Measurements from ENCODE around the gene SPDYC.

Gene SPDYC

DNA sequence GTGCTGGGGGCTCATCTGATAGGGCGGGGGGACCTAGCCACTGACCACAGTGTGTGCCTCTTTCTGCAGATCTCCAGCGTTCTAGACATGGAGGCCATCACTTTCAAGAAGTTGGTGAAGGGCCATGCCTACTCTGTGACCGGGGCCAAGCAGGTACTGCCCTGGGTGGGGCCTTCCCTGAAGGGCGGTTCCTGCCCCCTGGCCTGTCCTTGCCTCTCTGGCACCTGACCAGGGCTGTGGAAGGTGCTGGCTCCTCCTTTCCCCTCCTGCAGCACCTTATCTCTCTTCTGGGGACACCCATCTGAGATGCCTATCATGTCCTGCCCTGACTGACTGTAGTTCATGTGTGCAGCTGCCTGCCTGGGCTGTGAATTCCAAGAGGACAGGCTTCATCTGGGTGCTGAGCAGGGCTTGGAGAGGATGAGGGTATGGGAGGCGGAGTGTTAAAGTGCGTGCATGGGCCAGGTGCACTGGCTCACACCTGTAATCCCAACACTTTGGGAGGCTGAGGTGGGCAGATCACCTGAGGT is 17.2 kb downstream of the SPDYC start:
- Histone ChIP-seq H3K4me1 (ENCODE audit: control insufficient read depth, insufficient read depth, low read length) (peaks cover 15% of the 10 kb centered on the region), H3K9ac (ENCODE audit: low read length in 2 of 2) (no peak overlapping the region), H3K4me3 (ENCODE audit: low read length in 2 of 2) (no peak overlapping the region), H3K9me3 (ENCODE audit: control insufficient read depth in 2 of 2, low read length in 2 of 2) (no peaks in the 10 kb centered on the region), H3K36me3 (ENCODE audit: control insufficient read depth in 2 of 2, insufficient read depth in 2 of 2, low read length in 2 of 2) (peaks cover 39 to 43% of the 10 kb centered on the region in 2 donors), H3K27me3 (ENCODE audit: control insufficient read depth in 1 of 2, insufficient read depth in 2 of 2, low read length in 2 of 2) (no peaks in the 10 kb centered on the region), H3K27ac (ENCODE audit: low read length) (no peak overlapping the region)

DNA sequence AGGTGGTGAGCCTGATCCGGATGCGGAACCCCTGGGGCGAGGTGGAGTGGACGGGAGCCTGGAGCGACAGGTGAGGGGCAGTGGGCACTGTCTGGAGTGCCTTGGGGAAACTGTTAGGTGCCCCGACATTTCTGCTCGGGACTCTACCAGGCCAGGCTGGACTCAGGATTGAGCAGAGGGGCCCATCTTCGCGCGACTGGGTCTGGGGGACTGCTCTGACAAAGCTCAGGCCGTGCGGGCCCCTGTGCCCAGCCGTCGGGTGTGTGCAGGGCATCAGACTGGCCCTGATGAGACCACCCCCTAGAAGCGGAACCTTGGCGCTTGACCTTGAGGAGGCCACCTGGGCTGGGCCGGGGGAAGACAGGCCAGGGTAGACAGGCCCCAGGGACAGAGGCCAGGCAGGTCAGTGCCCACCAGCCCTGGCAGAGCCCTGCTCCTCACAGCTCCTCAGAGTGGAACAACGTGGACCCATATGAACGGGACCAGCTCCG is 18.0 kb downstream of the SPDYC start:
- Histone ChIP-seq H3K27me3 (ENCODE audit: control insufficient read depth in 1 of 2, insufficient read depth in 2 of 2, low read length in 2 of 2) (no peaks in the 10 kb centered on the region), H3K4me3 (ENCODE audit: low read length in 2 of 2) (no peak overlapping the region), H3K27ac (ENCODE audit: low read length) (no peak overlapping the region), H3K9ac (ENCODE audit: low read length in 2 of 2) (no peak overlapping the region), H3K4me1 (ENCODE audit: control insufficient read depth, insufficient read depth, low read length) (peaks cover 7% of the 10 kb centered on the region), H3K36me3 (ENCODE audit: control insufficient read depth in 2 of 2, insufficient read depth in 2 of 2, low read length in 2 of 2) (peaks cover 39 to 43% of the 10 kb centered on the region in 2 donors), H3K9me3 (ENCODE audit: control insufficient read depth in 2 of 2, low read length in 2 of 2) (no peaks in the 10 kb centered on the region)

DNA sequence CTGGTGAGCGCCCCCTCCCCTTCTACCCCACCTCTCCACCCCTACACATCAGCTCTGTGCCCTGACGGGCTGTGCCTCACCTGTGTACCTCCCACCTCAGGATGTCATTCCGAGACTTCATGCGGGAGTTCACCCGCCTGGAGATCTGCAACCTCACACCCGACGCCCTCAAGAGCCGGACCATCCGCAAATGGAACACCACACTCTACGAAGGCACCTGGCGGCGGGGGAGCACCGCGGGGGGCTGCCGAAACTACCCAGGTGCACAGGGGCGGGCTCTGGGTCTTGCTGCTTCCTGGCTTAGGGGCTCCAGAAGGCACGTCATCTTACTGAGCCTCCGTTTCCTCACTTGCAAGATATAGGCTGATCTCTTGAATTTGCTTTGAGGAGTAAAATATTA is 18.5 kb downstream of the SPDYC start:
- Histone ChIP-seq H3K27ac (ENCODE audit: low read length) (no peak overlapping the region), H3K4me1 (ENCODE audit: control insufficient read depth, insufficient read depth, low read length) (peaks cover 2% of the 10 kb centered on the region), H3K36me3 (ENCODE audit: control insufficient read depth in 2 of 2, insufficient read depth in 2 of 2, low read length in 2 of 2) (peaks cover 39 to 43% of the 10 kb centered on the region in 2 donors), H3K4me3 (ENCODE audit: low read length in 2 of 2) (no peak overlapping the region), H3K9me3 (ENCODE audit: control insufficient read depth in 2 of 2, low read length in 2 of 2) (no peaks in the 10 kb centered on the region), H3K9ac (ENCODE audit: low read length in 2 of 2) (no peak overlapping the region), H3K27me3 (ENCODE audit: control insufficient read depth in 1 of 2, insufficient read depth in 2 of 2, low read length in 2 of 2) (no peaks in the 10 kb centered on the region)

DNA sequence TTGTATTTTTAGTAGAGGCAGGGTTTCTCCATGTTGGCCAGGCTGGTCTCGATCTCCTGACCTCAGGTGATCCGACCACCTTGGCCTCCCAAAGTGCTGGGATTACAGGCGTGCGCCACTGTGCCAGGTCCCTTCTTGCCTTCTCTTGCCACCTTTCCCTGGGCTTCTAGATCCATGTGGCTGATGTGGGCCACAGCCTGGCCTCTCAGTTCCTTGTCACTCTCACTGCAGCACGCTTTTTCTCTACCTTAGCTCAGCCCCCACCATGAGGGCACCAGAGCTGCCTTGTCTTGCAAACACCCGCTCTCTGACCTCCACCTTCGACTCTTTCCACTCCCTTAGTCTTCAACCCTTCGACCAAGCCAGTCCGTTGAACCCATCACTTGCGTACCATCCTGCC is 19.2 kb downstream of the SPDYC start:
- no peak overlapping the region for H3K27ac ChIP-seq (ENCODE audit: low read length)
- no peak overlapping the region for H3K4me3 ChIP-seq (ENCODE audit: low read length in 2 of 2)
- H3K27me3 ChIP-seq (ENCODE audit: control insufficient read depth in 1 of 2, insufficient read depth in 2 of 2, low read length in 2 of 2): no peaks in the 10 kb centered on the region
- no peak overlapping the region for H3K9ac ChIP-seq (ENCODE audit: low read length in 2 of 2)
- H3K36me3 ChIP-seq (ENCODE audit: control insufficient read depth in 2 of 2, insufficient read depth in 2 of 2, low read length in 2 of 2): peaks cover 38 to 39% of the 10 kb centered on the region in 2 donors
- no peaks in the 10 kb centered on the region for H3K4me1 ChIP-seq (ENCODE audit: control insufficient read depth, insufficient read depth, low read length)
- H3K9me3 ChIP-seq (ENCODE audit: control insufficient read depth in 2 of 2, low read length in 2 of 2): no peaks in the 10 kb centered on the region

DNA sequence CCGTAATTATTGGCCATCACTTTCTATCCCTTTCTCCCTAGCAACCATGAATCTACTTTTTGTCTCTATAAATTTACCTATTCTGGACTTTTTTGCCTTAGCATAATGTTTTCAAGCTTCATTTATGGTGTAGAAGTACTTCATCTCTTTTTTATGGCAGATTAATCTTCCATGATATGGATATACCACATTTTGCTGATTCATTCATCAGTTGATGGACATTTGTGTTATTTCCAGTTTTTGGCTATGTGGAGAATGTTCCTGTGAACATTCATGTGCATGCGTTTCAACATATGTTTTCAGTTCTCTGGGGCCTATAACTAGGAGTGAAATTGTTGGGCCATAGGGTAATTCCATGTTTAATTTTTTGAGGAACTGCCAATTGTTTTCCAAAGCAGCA is 24.5 kb downstream of the SPDYC start:
- Histone ChIP-seq H3K9me3 (ENCODE audit: control insufficient read depth in 2 of 2, low read length in 2 of 2) (no peaks in the 10 kb centered on the region), H3K36me3 (ENCODE audit: control insufficient read depth in 2 of 2, insufficient read depth in 2 of 2, low read length in 2 of 2) (peaks cover 19 to 20% of the 10 kb centered on the region in 2 donors), H3K27ac (ENCODE audit: low read length) (no peak overlapping the region), H3K9ac (ENCODE audit: low read length in 2 of 2) (no peak overlapping the region), H3K27me3 (ENCODE audit: control insufficient read depth in 1 of 2, insufficient read depth in 2 of 2, low read length in 2 of 2) (no peaks in the 10 kb centered on the region), H3K4me3 (ENCODE audit: low read length in 2 of 2) (no peak overlapping the region), H3K4me1 (ENCODE audit: control insufficient read depth, insufficient read depth, low read length) (no peaks in the 10 kb centered on the region)

DNA sequence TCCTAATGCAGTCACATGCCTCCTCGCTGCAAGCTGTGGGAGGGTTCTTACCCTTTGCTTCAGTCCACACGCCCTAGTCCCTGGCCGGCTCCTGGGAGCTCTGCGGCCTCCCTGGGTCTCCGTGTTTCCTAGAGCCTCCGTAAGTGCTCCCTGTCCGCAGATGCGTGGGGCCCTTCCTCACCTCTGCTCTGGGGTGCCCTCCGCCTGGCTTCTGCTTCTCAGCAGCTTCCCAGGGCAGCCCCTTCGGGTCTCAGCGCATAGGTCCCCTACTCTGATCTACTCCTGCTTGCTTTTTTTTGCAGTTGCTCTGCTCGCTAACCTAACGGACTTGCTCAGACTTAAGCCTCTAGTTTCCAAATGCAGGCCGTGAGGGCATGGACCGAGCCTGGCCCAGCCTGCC is 34.1 kb downstream of the SPDYC start:
- H3K27me3 ChIP-seq (ENCODE audit: control insufficient read depth in 1 of 2, insufficient read depth in 2 of 2, low read length in 2 of 2): no peaks in the 10 kb centered on the region
- no peaks in the 10 kb centered on the region for H3K4me1 ChIP-seq (ENCODE audit: control insufficient read depth, insufficient read depth, low read length)
- H3K9ac ChIP-seq (ENCODE audit: low read length in 2 of 2): no peak overlapping the region
- H3K9me3 ChIP-seq (ENCODE audit: control insufficient read depth in 2 of 2, low read length in 2 of 2): no peaks in the 10 kb centered on the region
- no peak overlapping the region for H3K27ac ChIP-seq (ENCODE audit: low read length)
- H3K4me3 ChIP-seq (ENCODE audit: low read length in 2 of 2): no peak overlapping the region
- peaks cover 22 to 44% of the 10 kb centered on the region in 2 donors for H3K36me3 ChIP-seq (ENCODE audit: control insufficient read depth in 2 of 2, insufficient read depth in 2 of 2, low read length in 2 of 2)

DNA sequence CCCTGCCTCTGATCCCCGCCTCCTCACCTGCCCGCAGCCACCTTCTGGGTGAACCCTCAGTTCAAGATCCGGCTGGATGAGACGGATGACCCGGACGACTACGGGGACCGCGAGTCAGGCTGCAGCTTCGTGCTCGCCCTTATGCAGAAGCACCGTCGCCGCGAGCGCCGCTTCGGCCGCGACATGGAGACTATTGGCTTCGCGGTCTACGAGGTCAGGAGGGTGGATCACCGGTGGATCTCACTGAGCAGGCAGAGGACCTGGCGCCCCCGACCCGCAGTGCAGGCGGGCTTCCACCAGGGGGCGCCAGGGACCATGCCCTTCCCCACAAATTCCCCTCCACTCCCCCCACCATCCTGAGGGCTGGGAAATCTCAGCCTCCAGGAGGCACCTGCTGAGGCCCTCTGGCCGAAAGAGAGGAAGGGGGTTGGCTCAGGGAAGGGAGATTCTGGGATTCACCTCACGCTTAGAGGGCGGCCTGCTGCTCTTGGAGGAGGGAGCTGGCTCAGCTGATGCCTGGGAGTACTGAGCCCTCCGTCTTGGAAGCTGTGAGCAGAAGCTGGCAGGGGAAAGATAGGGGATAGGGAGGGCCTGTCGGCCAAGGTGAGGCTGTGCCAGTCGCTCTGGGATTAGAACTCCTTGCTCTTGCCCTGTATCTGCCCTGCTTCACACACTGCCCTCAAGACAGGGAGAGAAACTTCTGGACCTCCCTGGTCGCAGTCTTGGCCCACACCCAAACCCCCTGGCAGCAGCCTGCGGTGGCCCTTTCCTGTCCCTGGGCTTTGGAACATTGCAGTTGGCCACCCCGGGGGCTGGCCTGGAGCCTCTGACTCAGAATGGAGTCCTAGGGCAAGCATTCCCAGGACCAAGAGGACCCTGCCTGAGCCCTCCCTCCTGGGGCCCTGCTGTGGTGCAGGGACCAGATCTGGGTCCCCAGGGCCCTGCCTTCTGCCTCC is 34.9 kb downstream of the SPDYC start:
- H3K4me1 ChIP-seq (ENCODE audit: control insufficient read depth, insufficient read depth, low read length): no peaks in the 10 kb centered on the region
- H3K9ac ChIP-seq (ENCODE audit: low read length in 2 of 2): no peak overlapping the region
- H3K4me3 ChIP-seq (ENCODE audit: low read length in 2 of 2): no peak overlapping the region
- H3K27ac ChIP-seq (ENCODE audit: low read length): no peak overlapping the region
- no peaks in the 10 kb centered on the region for H3K27me3 ChIP-seq (ENCODE audit: control insufficient read depth in 1 of 2, insufficient read depth in 2 of 2, low read length in 2 of 2)
- no peaks in the 10 kb centered on the region for H3K9me3 ChIP-seq (ENCODE audit: control insufficient read depth in 2 of 2, low read length in 2 of 2)
- peaks cover 30 to 49% of the 10 kb centered on the region in 2 donors for H3K36me3 ChIP-seq (ENCODE audit: control insufficient read depth in 2 of 2, insufficient read depth in 2 of 2, low read length in 2 of 2)

DNA sequence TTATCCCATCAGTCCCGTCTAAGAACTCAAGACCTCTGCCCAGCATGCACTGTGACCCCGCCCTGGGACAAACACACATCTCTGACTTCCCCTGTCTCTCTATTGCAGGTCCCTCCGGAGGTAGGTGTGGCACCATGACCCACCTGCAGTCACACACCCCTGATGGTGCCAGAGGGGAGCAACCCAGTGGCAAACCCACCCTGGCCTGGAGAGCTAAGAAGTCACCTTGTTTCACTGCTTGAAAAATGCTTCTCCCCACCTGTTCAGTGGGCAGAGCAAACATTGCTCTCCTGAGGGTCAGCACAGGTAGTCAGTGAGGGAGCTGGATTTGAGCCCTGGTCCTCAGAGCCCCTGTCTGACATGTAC is 35.6 kb downstream of the SPDYC start:
- Histone ChIP-seq H3K36me3 (ENCODE audit: control insufficient read depth in 2 of 2, insufficient read depth in 2 of 2, low read length in 2 of 2) (peaks cover 34 to 50% of the 10 kb centered on the region in 2 donors), H3K27me3 (ENCODE audit: control insufficient read depth in 1 of 2, insufficient read depth in 2 of 2, low read length in 2 of 2) (no peaks in the 10 kb centered on the region), H3K9ac (ENCODE audit: low read length in 2 of 2) (no peak overlapping the region), H3K9me3 (ENCODE audit: control insufficient read depth in 2 of 2, low read length in 2 of 2) (no peaks in the 10 kb centered on the region), H3K27ac (ENCODE audit: low read length) (no peak overlapping the region), H3K4me3 (ENCODE audit: low read length in 2 of 2) (no peak overlapping the region), H3K4me1 (ENCODE audit: control insufficient read depth, insufficient read depth, low read length) (no peaks in the 10 kb centered on the region)

DNA sequence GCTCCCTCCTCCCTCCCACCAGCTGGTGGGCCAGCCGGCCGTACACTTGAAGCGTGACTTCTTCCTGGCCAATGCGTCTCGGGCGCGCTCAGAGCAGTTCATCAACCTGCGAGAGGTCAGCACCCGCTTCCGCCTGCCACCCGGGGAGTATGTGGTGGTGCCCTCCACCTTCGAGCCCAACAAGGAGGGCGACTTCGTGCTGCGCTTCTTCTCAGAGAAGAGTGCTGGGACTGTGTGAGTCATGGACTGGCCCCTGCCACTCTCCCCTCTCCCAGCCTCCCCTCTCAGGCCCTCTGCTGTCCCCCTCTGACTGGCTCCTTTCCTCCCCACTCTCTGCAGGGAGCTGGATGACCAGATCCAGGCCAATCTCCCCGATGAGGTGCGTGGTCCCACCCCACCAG is 36.4 kb downstream of the SPDYC start:
- Histone ChIP-seq H3K4me1 (ENCODE audit: control insufficient read depth, insufficient read depth, low read length) (no peaks in the 10 kb centered on the region), H3K4me3 (ENCODE audit: low read length in 2 of 2) (no peak overlapping the region), H3K36me3 (ENCODE audit: control insufficient read depth in 2 of 2, insufficient read depth in 2 of 2, low read length in 2 of 2) (peaks cover 37 to 51% of the 10 kb centered on the region in 2 donors), H3K9me3 (ENCODE audit: control insufficient read depth in 2 of 2, low read length in 2 of 2) (no peaks in the 10 kb centered on the region), H3K9ac (ENCODE audit: low read length in 2 of 2) (no peak overlapping the region), H3K27me3 (ENCODE audit: control insufficient read depth in 1 of 2, insufficient read depth in 2 of 2, low read length in 2 of 2) (no peaks in the 10 kb centered on the region), H3K27ac (ENCODE audit: low read length) (no peak overlapping the region)

DNA sequence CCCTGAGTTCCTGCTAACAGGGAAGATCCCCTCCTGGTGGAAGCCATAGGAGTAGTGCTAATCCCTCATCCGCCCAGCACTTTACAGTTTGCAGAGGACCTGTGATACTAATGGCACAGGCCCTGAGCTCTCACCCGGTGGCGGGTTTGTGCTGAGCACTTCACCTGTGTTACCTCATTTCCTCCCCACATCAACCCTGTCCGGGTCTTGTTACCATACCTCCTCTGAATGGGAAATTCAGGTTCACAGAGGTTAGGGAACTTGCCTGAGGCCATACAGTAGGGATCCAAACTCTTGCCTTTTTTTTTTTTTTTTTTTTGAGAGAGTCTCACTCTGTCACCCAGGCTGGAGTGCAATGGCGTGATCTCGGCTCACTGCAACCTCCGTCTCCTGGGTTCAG is 36.9 kb downstream of the SPDYC start:
- Histone ChIP-seq H3K9ac (ENCODE audit: low read length in 2 of 2) (no peak overlapping the region), H3K27ac (ENCODE audit: low read length) (no peak overlapping the region), H3K4me3 (ENCODE audit: low read length in 2 of 2) (no peak overlapping the region), H3K36me3 (ENCODE audit: control insufficient read depth in 2 of 2, insufficient read depth in 2 of 2, low read length in 2 of 2) (peaks cover 37 to 53% of the 10 kb centered on the region in 2 donors), H3K4me1 (ENCODE audit: control insufficient read depth, insufficient read depth, low read length) (no peaks in the 10 kb centered on the region), H3K27me3 (ENCODE audit: control insufficient read depth in 1 of 2, insufficient read depth in 2 of 2, low read length in 2 of 2) (no peaks in the 10 kb centered on the region), H3K9me3 (ENCODE audit: control insufficient read depth in 2 of 2, low read length in 2 of 2) (no peaks in the 10 kb centered on the region)

All from stomach smooth muscle (tissue), 2 donors.